Measurements from ENCODE around the gene RTN3.

Gene RTN3

DNA sequence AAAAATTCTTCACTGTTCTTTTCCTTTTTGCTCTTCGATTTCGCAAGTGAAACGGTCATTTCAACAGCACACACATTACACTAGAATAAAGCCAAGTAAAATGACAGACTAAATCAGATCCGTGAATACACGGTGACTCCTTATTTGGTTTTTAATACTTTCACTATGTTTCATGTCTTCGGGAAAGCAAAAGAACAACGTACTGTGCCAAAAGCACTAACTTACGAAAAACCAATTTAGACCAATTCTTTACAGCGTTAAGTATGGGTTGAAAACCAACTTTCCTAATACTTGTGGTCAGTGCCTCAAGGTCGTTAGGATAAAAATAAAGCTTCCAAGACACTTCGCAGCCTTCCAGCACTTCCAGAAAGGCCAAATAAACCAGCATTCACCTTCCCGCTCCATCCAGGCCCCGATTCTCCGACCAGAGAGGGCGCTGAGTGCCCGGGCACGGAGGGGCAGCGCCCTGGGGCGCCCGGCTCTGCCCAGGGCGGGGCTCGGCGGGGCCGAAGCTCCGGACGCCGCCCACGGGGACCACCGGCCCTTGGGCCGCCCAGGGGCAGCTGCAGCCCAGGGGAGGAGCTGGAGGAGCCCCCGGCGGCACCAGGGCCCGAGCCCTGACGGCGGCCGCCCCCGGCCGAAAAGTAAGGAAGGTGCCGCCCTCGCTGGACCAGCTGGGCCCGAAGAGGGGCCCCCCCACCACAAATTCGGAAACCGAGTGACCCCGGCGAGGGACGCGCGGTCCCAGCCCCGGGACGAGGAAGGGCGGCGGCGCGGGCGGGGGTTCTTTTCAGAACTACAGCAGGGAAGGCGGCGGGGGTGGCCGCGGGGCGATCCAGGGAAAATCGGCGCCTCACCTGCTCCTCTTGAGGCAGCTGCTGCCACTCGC lies 10.6 kb upstream of the RTN3 start:
- H3K4me3 ChIP-seq (ENCODE audit: low read depth, low read length) = peak overlapping the region; percentile 76
- H3K27ac ChIP-seq = peak overlapping the region; percentile 76
- H3K36me3 ChIP-seq (replicated peaks) = no peaks in the 10 kb centered on the region
- no peak for DNase-seq
- no peaks in the 10 kb centered on the region for H3K27me3 ChIP-seq (replicated peaks)
- in situ Hi-C loops (cut with HindIII; ENCODE audit: low pct_ligation_motif_present, low sequenced_read_pairs) = no loop called here
- TF ChIP-seq, protein P1, sequence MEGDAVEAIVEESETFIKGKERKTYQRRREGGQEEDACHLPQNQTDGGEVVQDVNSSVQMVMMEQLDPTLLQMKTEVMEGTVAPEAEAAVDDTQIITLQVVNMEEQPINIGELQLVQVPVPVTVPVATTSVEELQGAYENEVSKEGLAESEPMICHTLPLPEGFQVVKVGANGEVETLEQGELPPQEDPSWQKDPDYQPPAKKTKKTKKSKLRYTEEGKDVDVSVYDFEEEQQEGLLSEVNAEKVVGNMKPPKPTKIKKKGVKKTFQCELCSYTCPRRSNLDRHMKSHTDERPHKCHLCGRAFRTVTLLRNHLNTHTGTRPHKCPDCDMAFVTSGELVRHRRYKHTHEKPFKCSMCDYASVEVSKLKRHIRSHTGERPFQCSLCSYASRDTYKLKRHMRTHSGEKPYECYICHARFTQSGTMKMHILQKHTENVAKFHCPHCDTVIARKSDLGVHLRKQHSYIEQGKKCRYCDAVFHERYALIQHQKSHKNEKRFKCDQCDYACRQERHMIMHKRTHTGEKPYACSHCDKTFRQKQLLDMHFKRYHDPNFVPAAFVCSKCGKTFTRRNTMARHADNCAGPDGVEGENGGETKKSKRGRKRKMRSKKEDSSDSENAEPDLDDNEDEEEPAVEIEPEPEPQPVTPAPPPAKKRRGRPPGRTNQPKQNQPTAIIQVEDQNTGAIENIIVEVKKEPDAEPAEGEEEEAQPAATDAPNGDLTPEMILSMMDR (IDR thresholded peaks at IDR 0.05; ENCODE audit: low read depth, low read length, missing control alignments) = peak; percentile 56

DNA sequence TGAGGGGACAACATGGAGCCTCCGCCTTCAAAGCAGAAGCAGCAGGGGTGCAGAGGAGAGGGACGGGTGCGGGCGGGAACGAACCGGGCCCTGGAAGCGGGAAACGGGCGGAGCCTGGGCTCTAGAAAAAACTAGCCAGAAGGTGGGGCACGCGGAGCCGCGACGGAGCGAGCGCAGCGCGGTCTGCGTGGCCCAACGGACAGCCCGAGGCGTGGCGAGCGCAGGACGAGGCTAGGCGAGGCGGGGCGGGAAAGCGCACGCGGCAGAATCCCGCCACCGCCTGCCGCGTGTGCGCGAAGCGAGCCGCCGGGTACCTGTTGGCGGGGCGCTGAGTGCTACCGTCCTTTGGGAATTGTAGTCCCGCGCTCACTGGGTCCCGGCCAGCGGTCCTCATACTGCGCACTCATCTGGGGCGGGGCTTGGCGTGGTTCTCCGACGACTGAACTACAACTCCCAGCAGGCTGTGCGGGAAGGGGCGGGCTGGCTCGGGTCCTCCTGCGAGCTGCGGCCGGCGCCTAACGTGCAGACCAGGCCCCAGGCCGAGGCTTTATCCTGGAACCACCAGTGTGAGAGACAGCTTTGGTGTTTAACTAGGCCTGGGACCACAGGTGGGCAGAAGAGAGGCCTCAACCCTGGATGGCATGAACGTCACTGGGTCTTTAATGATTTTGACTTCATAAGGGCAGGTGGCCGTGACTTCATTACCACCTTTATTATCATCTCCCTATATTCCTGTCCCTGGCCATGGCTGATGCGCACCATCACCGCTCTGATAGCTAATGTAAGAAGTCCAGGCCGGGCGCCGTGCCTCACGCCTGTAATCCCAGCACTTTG lies 9.8 kb upstream of the RTN3 start, which contains the start of gene ATL3:
TSS of gene ATL3 (minus strand) at position 55 of the 834 bp plus-strand sequence. CDS start at position 14, 41 bp downstream.
- Histone ChIP-seq H3K4me3 (ENCODE audit: low read depth, low read length) (peak within 1 kb of the TSS; percentile 76), H3K36me3 (replicated peaks) (no peaks in the 10 kb centered on the region), H3K27me3 (replicated peaks) (no peaks in the 10 kb centered on the region), H3K27ac (peak within 1 kb of the TSS; percentile 76)
- peak; percentile 97 for DNase-seq
- in situ Hi-C loops (cut with HindIII; ENCODE audit: low pct_ligation_motif_present, low sequenced_read_pairs) = no loop called here
- TF ChIP-seq, protein P1 (IDR thresholded peaks at IDR 0.05; ENCODE audit: low read depth, low read length, missing control alignments) = peak; percentile 22

DNA sequence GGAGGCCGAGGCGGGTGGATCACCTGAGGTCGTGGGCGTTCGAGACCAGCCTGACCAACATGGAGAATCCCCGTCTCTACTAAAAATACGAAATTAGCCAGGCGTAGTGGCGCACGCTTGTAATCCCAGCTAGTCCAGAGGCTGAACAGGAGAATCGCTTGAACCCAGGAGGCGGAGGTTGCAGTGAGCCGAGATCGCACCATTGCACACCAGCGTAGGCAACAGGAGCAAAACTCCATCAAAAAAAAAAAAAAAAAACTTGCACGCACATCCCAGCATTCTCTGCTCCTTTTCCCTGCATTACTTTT lies 9.2 kb upstream of the RTN3 start:
- TF ChIP-seq, protein P1 (IDR thresholded peaks at IDR 0.05; ENCODE audit: low read depth, low read length, missing control alignments) = no peak
- DNase-seq = no peak
- no peak overlapping the region for H3K27ac ChIP-seq
- H3K27me3 ChIP-seq (replicated peaks) = no peaks in the 10 kb centered on the region
- H3K4me3 ChIP-seq (ENCODE audit: low read depth, low read length) = no peak overlapping the region
- H3K36me3 ChIP-seq (replicated peaks) = no peaks in the 10 kb centered on the region
- in situ Hi-C loops (cut with HindIII; ENCODE audit: low pct_ligation_motif_present, low sequenced_read_pairs) = no loop called here

DNA sequence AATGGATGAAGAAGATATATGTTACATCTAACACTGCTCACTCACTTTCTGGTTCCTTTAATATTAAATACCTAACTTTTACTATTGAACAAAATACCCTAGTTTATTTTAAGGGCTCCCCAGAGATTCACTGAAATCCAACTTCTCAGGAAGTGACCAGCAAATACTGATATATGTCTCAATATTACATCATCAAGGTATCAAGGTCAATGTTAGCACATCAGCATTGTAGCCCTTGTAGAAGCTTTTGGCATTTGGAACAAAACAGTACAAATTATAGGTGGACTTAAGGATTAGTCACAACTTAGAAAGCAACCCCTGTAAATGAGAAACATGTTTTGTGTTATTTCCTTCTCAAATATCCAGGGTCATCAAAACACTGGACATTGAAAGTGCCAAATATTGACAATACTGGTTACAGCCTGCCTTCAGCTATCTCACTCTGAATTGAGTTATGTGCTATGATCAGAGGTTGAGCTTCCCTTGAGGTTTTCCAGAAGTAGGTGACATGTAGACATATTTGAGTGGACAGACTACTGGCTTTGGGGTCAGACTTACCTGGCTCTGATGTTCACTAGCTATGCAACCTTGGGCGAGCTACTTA lies 8.3 kb upstream of the RTN3 start:
- Histone ChIP-seq H3K36me3 (replicated peaks) (no peaks in the 10 kb centered on the region), H3K4me3 (ENCODE audit: low read depth, low read length) (no peak overlapping the region), H3K27me3 (replicated peaks) (no peaks in the 10 kb centered on the region), H3K27ac (no peak overlapping the region)
- DNase-seq = no peak
- in situ Hi-C loops (cut with HindIII; ENCODE audit: low pct_ligation_motif_present, low sequenced_read_pairs) = no loop called here
- TF ChIP-seq, protein P1 (IDR thresholded peaks at IDR 0.05; ENCODE audit: low read depth, low read length, missing control alignments) = no peak

DNA sequence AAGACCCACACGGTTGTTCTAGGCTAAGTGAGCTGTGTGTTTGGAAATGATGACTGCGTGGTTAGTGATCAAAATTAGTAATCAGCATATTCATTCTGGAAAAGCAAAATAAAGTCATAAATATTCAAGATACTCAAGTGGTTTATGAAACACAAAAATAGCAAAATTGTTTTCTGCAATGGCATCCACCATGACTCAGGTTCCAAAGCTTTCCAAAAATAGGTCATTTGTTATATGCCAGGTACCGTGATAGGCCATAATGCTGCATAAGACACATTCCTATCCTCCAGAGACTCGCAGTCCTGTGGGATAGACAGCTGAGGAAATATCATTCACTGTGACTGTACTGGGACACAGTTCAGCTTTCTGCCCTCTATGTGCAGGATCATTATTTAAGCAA lies 7.7 kb upstream of the RTN3 start:
- in situ Hi-C loops (cut with HindIII; ENCODE audit: low pct_ligation_motif_present, low sequenced_read_pairs) = no loop called here
- H3K27ac ChIP-seq = no peak overlapping the region
- no peak for DNase-seq
- no peaks in the 10 kb centered on the region for H3K27me3 ChIP-seq (replicated peaks)
- TF ChIP-seq, protein P1 (IDR thresholded peaks at IDR 0.05; ENCODE audit: low read depth, low read length, missing control alignments) = no peak
- no peak overlapping the region for H3K4me3 ChIP-seq (ENCODE audit: low read depth, low read length)
- no peaks in the 10 kb centered on the region for H3K36me3 ChIP-seq (replicated peaks)
